Activated naive CD4-positive, alpha-beta T cell treated with anti-CD3 and anti-CD28 coated beads, Interleukin-2, amount 50 U/mL, for 16 hours (primary cell): ENCODE data around the gene LIN9.
"Not testable (repeated sequence)": the region's sequence is repeated elsewhere in the genome, so short reads cannot be mapped to it uniquely, and the experiment has no call there.

Experiments
- DNase-seq: peaks from one replicate; pipeline ENCODE4 v3.0.0-alpha.2; 2020

The LIN9 gene

GRCh38 chr1:226209307-226210059 is 99.5 kb downstream of the LIN9 start:
- DNase-seq, result no peak

GRCh38 chr1:226207048-226207447 is 101.9 kb downstream of the LIN9 start:
- DNase-seq, result no peak

- no peak for DNase-seq
Observed at GRCh38 chr1:226204198-226204597, 104.8 kb downstream of the LIN9 start.

GRCh38 chr1:226203655-226204054 is 105.3 kb downstream of the LIN9 start:
- DNase-seq, result no peak

- DNase-seq, result no peak
Observed at GRCh38 chr1:226203240-226203639, 105.7 kb downstream of the LIN9 start.

- DNase-seq, result not testable (repeated sequence)
Observed at GRCh38 chr1:226202666-226203065, 106.3 kb downstream of the LIN9 start.

GRCh38 chr1:226202246-226202645 is 106.7 kb downstream of the LIN9 start:
- DNase-seq, result no peak

- DNase-seq, result no peak
Observed at GRCh38 chr1:226201029-226201593, 107.9 kb downstream of the LIN9 start.

GRCh38 chr1:226199971-226200370 is 109.0 kb downstream of the LIN9 start:
- no peak for DNase-seq

- DNase-seq, result no peak
Observed at GRCh38 chr1:226195144-226195543, 113.8 kb downstream of the LIN9 start.

GRCh38 chr1:226187380-226187779 is 121.6 kb downstream of the LIN9 start:
- no peak for DNase-seq

GRCh38 chr1:226187019-226187322 is 122.0 kb downstream of the LIN9 start:
- DNase-seq, result no peak

- peak; percentile 84 for DNase-seq
Observed at GRCh38 chr1:226186124-226187018, 122.6 kb downstream of the LIN9 start, which contains the start of gene ACBD3. TSS of gene ACBD3 (minus strand) at chr1:226186741. CDS start at chr1:226186675, 66 bp downstream.

GRCh38 chr1:226185141-226186036 is 123.6 kb downstream of the LIN9 start:
- no peak for DNase-seq

GRCh38 chr1:226181996-226182714 is 126.8 kb downstream of the LIN9 start:
- no peak for DNase-seq
